ENCODE results near the gene HCK. TPM values are rescaled to one million over a fixed set of nuclear protein-coding genes. Genes with fewer than 3 reads are reported as not detected.

The HCK gene
- polyA plus RNA-seq, 1 experiment: not detected

GRCh38 chr20:32053648-32054047 lies 1.6 kb downstream of the HCK start:
- H3K27me3 ChIP-seq (ENCODE audit: control insufficient read depth, insufficient read depth, low read length): peaks cover 56% of the 10 kb centered on the region
- H3K4me3 ChIP-seq (ENCODE audit: low read depth, low read length): no peak overlapping the region
- ChIA-PET CTCF (interaction anchor here (1.4 kb wide), 1 partner anchor 22 kb away, joined by 5 read pairs; no protein-coding TSS in a partner anchor), POLR2A (interaction anchor here (0.7 kb wide), 1 partner anchor 183 kb away, joined by 3 read pairs; the partner anchor contains the start of genes DUSP15 and TTLL9)
- DNase-seq (ENCODE audit: low read depth, low spot score): no peak
- no peak for TF ChIP-seq CTCF (IDR thresholded peaks at IDR 0.05; ENCODE audit: low read depth, low read length)
- H3K27ac ChIP-seq (ENCODE audit: low read depth, low read length): no peak overlapping the region
- no peaks in the 10 kb centered on the region; the same call in 1 of the 2 replicates for H3K9me3 ChIP-seq (ENCODE audit: control insufficient read depth, insufficient read depth, low read length)

- peaks cover 43% of the 10 kb centered on the region for H3K27me3 ChIP-seq (ENCODE audit: control insufficient read depth, insufficient read depth, low read length)
- ChIA-PET CTCF (no interaction called here), POLR2A (no interaction called here)
- TF ChIP-seq CTCF (IDR thresholded peaks at IDR 0.05; ENCODE audit: low read depth, low read length): no peak
- no peak overlapping the region for H3K4me3 ChIP-seq (ENCODE audit: low read depth, low read length)
- no peaks in the 10 kb centered on the region; the same call in 1 of the 2 replicates for H3K9me3 ChIP-seq (ENCODE audit: control insufficient read depth, insufficient read depth, low read length)
- H3K27ac ChIP-seq (ENCODE audit: low read depth, low read length): no peak overlapping the region
- no peak for DNase-seq (ENCODE audit: low read depth, low spot score)
Measured at GRCh38 chr20:32056708-32057483, 4.9 kb downstream of the HCK start.

- H3K9me3 ChIP-seq (ENCODE audit: control insufficient read depth, insufficient read depth, low read length): no peaks in the 10 kb centered on the region; the same call in 1 of the 2 replicates
- no peak for TF ChIP-seq CTCF (IDR thresholded peaks at IDR 0.05; ENCODE audit: low read depth, low read length)
- CTCF ChIA-PET: no interaction called here
- peaks cover 40% of the 10 kb centered on the region for H3K27me3 ChIP-seq (ENCODE audit: control insufficient read depth, insufficient read depth, low read length)
- no peak overlapping the region for H3K4me3 ChIP-seq (ENCODE audit: low read depth, low read length)
- DNase-seq (ENCODE audit: low read depth, low spot score): no peak
- no peak overlapping the region for H3K27ac ChIP-seq (ENCODE audit: low read depth, low read length)
- POLR2A ChIA-PET: no interaction called here
Measured at GRCh38 chr20:32057656-32058184, 5.7 kb downstream of the HCK start.

GRCh38 chr20:32059189-32059588 lies 7.1 kb downstream of the HCK start:
- ChIA-PET CTCF (no interaction called here), POLR2A (no interaction called here)
- TF ChIP-seq CTCF (IDR thresholded peaks at IDR 0.05; ENCODE audit: low read depth, low read length): no peak
- Histone ChIP-seq H3K4me3 (ENCODE audit: low read depth, low read length) (no peak overlapping the region), H3K27ac (ENCODE audit: low read depth, low read length) (no peak overlapping the region), H3K9me3 (ENCODE audit: control insufficient read depth, insufficient read depth, low read length) (no peaks in the 10 kb centered on the region), H3K27me3 (ENCODE audit: control insufficient read depth, insufficient read depth, low read length) (peaks cover 35% of the 10 kb centered on the region)
- no peak for DNase-seq (ENCODE audit: low read depth, low spot score)

DNA sequence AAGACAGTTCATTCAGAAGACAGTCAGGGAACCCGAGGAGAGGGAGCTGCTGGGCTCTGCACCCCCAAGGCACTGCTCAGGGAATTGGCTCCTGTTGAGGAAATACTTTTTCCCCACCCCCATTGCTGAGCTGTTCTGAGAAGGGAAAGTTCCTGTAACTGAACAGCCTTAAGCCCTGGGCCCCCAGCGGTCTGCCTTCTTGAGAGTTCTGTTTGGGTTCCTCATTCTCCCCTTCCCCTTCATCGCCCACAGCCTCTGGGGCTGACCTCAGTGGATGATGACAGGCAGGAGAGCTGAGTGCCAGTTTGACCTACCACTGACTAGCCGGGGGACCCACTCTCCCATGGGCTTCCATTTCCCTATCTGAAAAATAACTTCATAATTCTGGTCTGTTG lies 10.7 kb downstream of the HCK start:
- Histone ChIP-seq H3K27ac (ENCODE audit: low read depth, low read length) (no peak overlapping the region), H3K9me3 (ENCODE audit: control insufficient read depth, insufficient read depth, low read length) (no peaks in the 10 kb centered on the region), H3K4me3 (ENCODE audit: low read depth, low read length) (no peak overlapping the region), H3K27me3 (ENCODE audit: control insufficient read depth, insufficient read depth, low read length) (peaks cover 30% of the 10 kb centered on the region)
- ChIA-PET POLR2A (no interaction called here), CTCF (interaction anchor here (0.8 to 0.9 kb wide), 2 partner anchors 32 to 111 kb away, joined by 3 to 4 read pairs; partner anchors contain the start of gene PDRG1)
- TF ChIP-seq CTCF (IDR thresholded peaks at IDR 0.05; ENCODE audit: low read depth, low read length): no peak
- DNase-seq (ENCODE audit: low read depth, low spot score): no peak
